Measurements from ENCODE around the gene MEF2C. TPM values are rescaled to one million over a fixed set of nuclear protein-coding genes. Genes with fewer than 3 reads are reported as not detected.

The MEF2C gene
- total RNA-seq, 1 donor from 2014 or later, result 20.5 TPM

- no peak overlapping the region for H2AFZ ChIP-seq (ENCODE audit: low read depth, low read length)
- no peak overlapping the region for H3K27ac ChIP-seq (ENCODE audit: low read depth, low read length)
- H3K4me3 ChIP-seq (ENCODE audit: insufficient read depth, low read depth, low read length), result no peak overlapping the region
- no peak overlapping the region for H3K27ac Mint-ChIP-seq (ENCODE audit: unreplicated experiment)
- H3K9me3 Mint-ChIP-seq (ENCODE audit: unreplicated experiment), result peaks cover 5% of the 10 kb centered on the region
- peaks cover 28% of the 10 kb centered on the region for H3K27me3 Mint-ChIP-seq (ENCODE audit: low read depth, unreplicated experiment)
- H3K4me2 ChIP-seq (ENCODE audit: low read length), result no peak overlapping the region
- no peaks in the 10 kb centered on the region for H3K9me3 ChIP-seq (ENCODE audit: insufficient read depth, low read depth, low read length)
- no peak for TF ChIP-seq EZH2 (IDR thresholded peaks at IDR 0.05; ENCODE audit: insufficient read depth, low read length)
- TF ChIP-seq, protein P1, sequence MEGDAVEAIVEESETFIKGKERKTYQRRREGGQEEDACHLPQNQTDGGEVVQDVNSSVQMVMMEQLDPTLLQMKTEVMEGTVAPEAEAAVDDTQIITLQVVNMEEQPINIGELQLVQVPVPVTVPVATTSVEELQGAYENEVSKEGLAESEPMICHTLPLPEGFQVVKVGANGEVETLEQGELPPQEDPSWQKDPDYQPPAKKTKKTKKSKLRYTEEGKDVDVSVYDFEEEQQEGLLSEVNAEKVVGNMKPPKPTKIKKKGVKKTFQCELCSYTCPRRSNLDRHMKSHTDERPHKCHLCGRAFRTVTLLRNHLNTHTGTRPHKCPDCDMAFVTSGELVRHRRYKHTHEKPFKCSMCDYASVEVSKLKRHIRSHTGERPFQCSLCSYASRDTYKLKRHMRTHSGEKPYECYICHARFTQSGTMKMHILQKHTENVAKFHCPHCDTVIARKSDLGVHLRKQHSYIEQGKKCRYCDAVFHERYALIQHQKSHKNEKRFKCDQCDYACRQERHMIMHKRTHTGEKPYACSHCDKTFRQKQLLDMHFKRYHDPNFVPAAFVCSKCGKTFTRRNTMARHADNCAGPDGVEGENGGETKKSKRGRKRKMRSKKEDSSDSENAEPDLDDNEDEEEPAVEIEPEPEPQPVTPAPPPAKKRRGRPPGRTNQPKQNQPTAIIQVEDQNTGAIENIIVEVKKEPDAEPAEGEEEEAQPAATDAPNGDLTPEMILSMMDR (IDR thresholded peaks at IDR 0.05; ENCODE audit: insufficient read depth, low read depth, low read length), result no peak
- DNase-seq (ENCODE audit: low read depth) (no peak), FAIRE-seq (no peak)
- no peaks in the 10 kb centered on the region for H4K20me1 ChIP-seq (ENCODE audit: insufficient read depth, low read length)
- peaks cover 2% of the 10 kb centered on the region for H3K4me1 Mint-ChIP-seq (ENCODE audit: low read depth, unreplicated experiment)
- no peaks in the 10 kb centered on the region for H3K79me2 ChIP-seq (ENCODE audit: insufficient read depth, low read length)
- no peak overlapping the region for H3K4me3 Mint-ChIP-seq (ENCODE audit: unreplicated experiment)
- no peaks in the 10 kb centered on the region for H3K36me3 ChIP-seq (ENCODE audit: insufficient read depth, low read length)
- peaks cover 7% of the 10 kb centered on the region for H3K27me3 ChIP-seq (ENCODE audit: insufficient read depth, low read length)
- no peaks in the 10 kb centered on the region for H3K4me1 ChIP-seq (ENCODE audit: insufficient read depth, low read length)
- no peaks in the 10 kb centered on the region for H3K36me3 Mint-ChIP-seq (ENCODE audit: low read depth, unreplicated experiment)
- H3K9ac ChIP-seq (ENCODE audit: low read length), result no peak overlapping the region
These were observed 182.9 kb downstream of the MEF2C start for GRCh38 chr5:88700121-88700520.

- H3K27me3 Mint-ChIP-seq (ENCODE audit: low read depth, unreplicated experiment), result peaks cover 43% of the 10 kb centered on the region
These were observed 184.7 kb downstream of the MEF2C start for GRCh38 chr5:88698290-88698689.

GRCh38 chr5:88696466-88696865, 186.5 kb downstream of the MEF2C start:
- DNase-seq (ENCODE audit: low read depth), result no peak
- Mint-ChIP-seq H3K27me3 (ENCODE audit: low read depth, unreplicated experiment) (peaks cover 61% of the 10 kb centered on the region), H3K4me3 (ENCODE audit: unreplicated experiment) (no peak overlapping the region), H3K36me3 (ENCODE audit: low read depth, unreplicated experiment) (no peaks in the 10 kb centered on the region), H3K27ac (ENCODE audit: unreplicated experiment) (no peak overlapping the region), H3K9me3 (ENCODE audit: unreplicated experiment) (peaks cover 14% of the 10 kb centered on the region), H3K4me1 (ENCODE audit: low read depth, unreplicated experiment) (peaks cover 6% of the 10 kb centered on the region)
- Histone ChIP-seq H3K27ac (ENCODE audit: low read depth, low read length) (no peak overlapping the region), H3K36me3 (ENCODE audit: insufficient read depth, low read length) (no peaks in the 10 kb centered on the region), H3K27me3 (ENCODE audit: insufficient read depth, low read length) (peaks cover 16% of the 10 kb centered on the region), H3K4me1 (ENCODE audit: insufficient read depth, low read length) (peaks cover 17% of the 10 kb centered on the region), H2AFZ (ENCODE audit: low read depth, low read length) (no peak overlapping the region), H3K4me3 (ENCODE audit: insufficient read depth, low read depth, low read length) (no peak overlapping the region), H3K9ac (ENCODE audit: low read length) (no peak overlapping the region), H3K79me2 (ENCODE audit: insufficient read depth, low read length) (no peaks in the 10 kb centered on the region), H3K4me2 (ENCODE audit: low read length) (no peak overlapping the region), H4K20me1 (ENCODE audit: insufficient read depth, low read length) (no peaks in the 10 kb centered on the region), H3K9me3 (ENCODE audit: insufficient read depth, low read depth, low read length) (no peaks in the 10 kb centered on the region)
- no peak for FAIRE-seq
- TF ChIP-seq EZH2 (IDR thresholded peaks at IDR 0.05; ENCODE audit: insufficient read depth, low read length), result no peak
- TF ChIP-seq, protein P1 (IDR thresholded peaks at IDR 0.05; ENCODE audit: insufficient read depth, low read depth, low read length), result no peak

More at GRCh38 chr5:88698290-88698689, 184.7 kb downstream of the MEF2C start:
- no peak overlapping the region for H3K27ac Mint-ChIP-seq (ENCODE audit: unreplicated experiment)
- Histone ChIP-seq H3K4me2 (ENCODE audit: low read length) (no peak overlapping the region), H3K4me1 (ENCODE audit: insufficient read depth, low read length) (peaks cover under 1% of the 10 kb centered on the region), H3K27ac (ENCODE audit: low read depth, low read length) (no peak overlapping the region), H3K79me2 (ENCODE audit: insufficient read depth, low read length) (no peaks in the 10 kb centered on the region), H3K9me3 (ENCODE audit: insufficient read depth, low read depth, low read length) (no peaks in the 10 kb centered on the region), H3K4me3 (ENCODE audit: insufficient read depth, low read depth, low read length) (no peak overlapping the region), H3K9ac (ENCODE audit: low read length) (no peak overlapping the region), H4K20me1 (ENCODE audit: insufficient read depth, low read length) (no peaks in the 10 kb centered on the region), H2AFZ (ENCODE audit: low read depth, low read length) (no peak overlapping the region), H3K36me3 (ENCODE audit: insufficient read depth, low read length) (no peaks in the 10 kb centered on the region), H3K27me3 (ENCODE audit: insufficient read depth, low read length) (peaks cover 13% of the 10 kb centered on the region)
- FAIRE-seq, result no peak
- no peak for DNase-seq (ENCODE audit: low read depth)
- H3K36me3 Mint-ChIP-seq (ENCODE audit: low read depth, unreplicated experiment), result no peaks in the 10 kb centered on the region
- peaks cover 2% of the 10 kb centered on the region for H3K4me1 Mint-ChIP-seq (ENCODE audit: low read depth, unreplicated experiment)
- peaks cover 10% of the 10 kb centered on the region for H3K9me3 Mint-ChIP-seq (ENCODE audit: unreplicated experiment)
- TF ChIP-seq EZH2 (IDR thresholded peaks at IDR 0.05; ENCODE audit: insufficient read depth, low read length), result no peak
- TF ChIP-seq, protein P1 (IDR thresholded peaks at IDR 0.05; ENCODE audit: insufficient read depth, low read depth, low read length), result no peak
- H3K4me3 Mint-ChIP-seq (ENCODE audit: unreplicated experiment), result no peak overlapping the region
